Lung (tissue), 12 donors: ENCODE results near the gene CEPT1. TPM values are rescaled to one million over a fixed set of nuclear protein-coding genes. Genes with fewer than 3 reads are reported as not detected.

Experiments
- ATAC-seq: fragments of 200-7000 bp; cut with Tn5 transposase; one replicate; pipeline ENCODE4 v1.9.1; 2020; ENCODE audit warnings: moderate number of reproducible peaks; ENCODE audit not compliant: insufficient read depth, low FRiP score
- DNase-seq, 3 donors: peaks; one replicate each; pipeline ENCODE4 v3.0.0-alpha.2; 2013 to 2017
- H3K27ac ChIP-seq, 2 donors: one replicate each; pipeline ENCODE4 v1.5.1; 2013; ENCODE audit warnings: mild to moderate bottlenecking in 2 of 2, moderate library complexity in 2 of 2, control low read depth in 1 of 2, inconsistent platforms in 1 of 2, low read depth in 1 of 2, low read length in 1 of 2
- H3K27me3 ChIP-seq, 3 donors: one replicate each; pipeline ENCODE4 v1.5.1; 2013; ENCODE audit warnings: low read length in 2 of 3; ENCODE audit not compliant: control insufficient read depth in 3 of 3, insufficient read depth in 3 of 3
- H3K36me3 ChIP-seq, 4 donors: one replicate each; pipeline ENCODE4 v1.5.1; 2013; ENCODE audit warnings: low read length in 4 of 4, mild to moderate bottlenecking in 1 of 4, moderate library complexity in 1 of 4; ENCODE audit not compliant: control insufficient read depth in 4 of 4, insufficient read depth in 4 of 4
- H3K4me1 ChIP-seq, 5 donors: one replicate each; pipeline ENCODE4 v1.5.1; 2013; ENCODE audit warnings: low read length in 5 of 5, mild to moderate bottlenecking in 2 of 5, moderate library complexity in 1 of 5; ENCODE audit not compliant: control insufficient read depth in 5 of 5, insufficient read depth in 5 of 5
- H3K4me3 ChIP-seq: one replicate; pipeline ENCODE4 v1.5.1; 2013; ENCODE audit warnings: mild to moderate bottlenecking, control low read depth, moderate library complexity
- H3K9ac ChIP-seq, 2 donors: one replicate each; pipeline ENCODE4 v1.5.1; 2013; ENCODE audit warnings: low read length in 2 of 2, control low read depth in 1 of 2; ENCODE audit not compliant: insufficient read depth in 1 of 2
- H3K9me3 ChIP-seq, 4 donors: one replicate each; pipeline ENCODE4 v1.5.1; 2013; ENCODE audit warnings: low read length in 3 of 4, mild to moderate bottlenecking in 1 of 4, moderate library complexity in 1 of 4; ENCODE audit not compliant: control insufficient read depth in 4 of 4, insufficient read depth in 3 of 4
- WGBS, 2 donors: extraction: QIAGEN DNeasy Blood & Tissue Kit; methylation state at CpG; one replicate each; pipeline ENCODE4 v1.1.7; 2013; 5-methylcytosine and 5-hydroxymethylcytosine counted together
- polyA plus RNA-seq, 2 donors: library from polyadenylated mRNA; stranded (reverse); fragments of 200-250 nt; gene quantifications; one replicate each; pipeline ENCODE4 v1.2.1, GENCODE V29; 2013
- total RNA-seq, 2 donors: library from RNA; depleted of rRNA in 1 of 2; stranded (reverse); fragments of >200 nt in 1 of 2; gene quantifications; one replicate each; pipeline ENCODE4 v1.2.1, GENCODE V29; 2014 to 2021
- TF ChIP-seq, protein P1 (sequence below): IDR thresholded peaks from 2 replicates; pipeline ENCODE4 v1.5.1; 2012; ENCODE audit warnings: mild to moderate bottlenecking; ENCODE audit errors: control extremely low read depth, extremely low read depth
- donor health status: control.
- donor health status: control.
- donor health status: Bipolar disorder and iron deficiency.
- donor health status: healthy.
- donor health status: DM: yes; HTN: yes; CAD: no.

The CEPT1 gene
- total and polyA plus RNA-seq, 4 donors, result 18.6 to 71.2 (median 26.2) TPM

- WGBS, 2 donors, result 95 to 98% methylated on average over 2 of the region's 2 CpGs
- no peak overlapping the region for H3K9ac ChIP-seq
- TF ChIP-seq, protein P1, sequence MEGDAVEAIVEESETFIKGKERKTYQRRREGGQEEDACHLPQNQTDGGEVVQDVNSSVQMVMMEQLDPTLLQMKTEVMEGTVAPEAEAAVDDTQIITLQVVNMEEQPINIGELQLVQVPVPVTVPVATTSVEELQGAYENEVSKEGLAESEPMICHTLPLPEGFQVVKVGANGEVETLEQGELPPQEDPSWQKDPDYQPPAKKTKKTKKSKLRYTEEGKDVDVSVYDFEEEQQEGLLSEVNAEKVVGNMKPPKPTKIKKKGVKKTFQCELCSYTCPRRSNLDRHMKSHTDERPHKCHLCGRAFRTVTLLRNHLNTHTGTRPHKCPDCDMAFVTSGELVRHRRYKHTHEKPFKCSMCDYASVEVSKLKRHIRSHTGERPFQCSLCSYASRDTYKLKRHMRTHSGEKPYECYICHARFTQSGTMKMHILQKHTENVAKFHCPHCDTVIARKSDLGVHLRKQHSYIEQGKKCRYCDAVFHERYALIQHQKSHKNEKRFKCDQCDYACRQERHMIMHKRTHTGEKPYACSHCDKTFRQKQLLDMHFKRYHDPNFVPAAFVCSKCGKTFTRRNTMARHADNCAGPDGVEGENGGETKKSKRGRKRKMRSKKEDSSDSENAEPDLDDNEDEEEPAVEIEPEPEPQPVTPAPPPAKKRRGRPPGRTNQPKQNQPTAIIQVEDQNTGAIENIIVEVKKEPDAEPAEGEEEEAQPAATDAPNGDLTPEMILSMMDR, result no peak
- no peak overlapping the region for H3K27ac ChIP-seq
- no peak overlapping the region for H3K4me3 ChIP-seq
- H3K4me1 ChIP-seq, result peaks cover 0 to 17% (median 4%) of the 10 kb centered on the region in 5 donors
- no peaks in the 10 kb centered on the region for H3K9me3 ChIP-seq
- H3K36me3 ChIP-seq, result peaks cover 0 to 27% (median 7%) of the 10 kb centered on the region in 4 donors
- DNase-seq (no peak), ATAC-seq (no peak)
- H3K27me3 ChIP-seq, result no peaks in the 10 kb centered on the region
Measured at GRCh38 chr1:111164151-111164550, 24.1 kb downstream of the CEPT1 start.

GRCh38 chr1:111172463-111172862, 32.4 kb downstream of the CEPT1 start:
- ATAC-seq (no peak), DNase-seq (no peak)
- peaks cover 0 to 2% (median 0%) of the 10 kb centered on the region in 4 donors for H3K9me3 ChIP-seq
- no peaks in the 10 kb centered on the region for H3K4me1 ChIP-seq
- no peak overlapping the region for H3K27ac ChIP-seq
- H3K36me3 ChIP-seq, result peaks cover 2 to 35% (median 6%) of the 10 kb centered on the region in 4 donors
- TF ChIP-seq, protein P1, result no peak
- H3K27me3 ChIP-seq, result no peaks in the 10 kb centered on the region
- H3K9ac ChIP-seq, result no peak overlapping the region
- no peak overlapping the region for H3K4me3 ChIP-seq

- no peak for DNase-seq
- H3K9me3 ChIP-seq, result peaks cover 0 to 2% (median 0%) of the 10 kb centered on the region in 4 donors
- TF ChIP-seq, protein P1, result no peak
- no peaks in the 10 kb centered on the region for H3K27me3 ChIP-seq
- no peak for ATAC-seq
- no peak overlapping the region for H3K4me3 ChIP-seq
- peaks cover 2 to 26% (median 6%) of the 10 kb centered on the region in 4 donors for H3K36me3 ChIP-seq
- no peaks in the 10 kb centered on the region for H3K4me1 ChIP-seq
- H3K9ac ChIP-seq, result no peak overlapping the region
- H3K27ac ChIP-seq, result no peak overlapping the region
Measured at GRCh38 chr1:111174070-111174469, 34.0 kb downstream of the CEPT1 start.

- ATAC-seq, result no peak
- TF ChIP-seq, protein P1, result no peak
- H3K27ac ChIP-seq, result no peak overlapping the region
- H3K4me3 ChIP-seq, result no peak overlapping the region
- 88 to 96% methylated on average over 3 of the region's 3 CpGs for WGBS, 2 donors
- DNase-seq, result no peak
- H3K27me3 ChIP-seq, result no peaks in the 10 kb centered on the region
- no peaks in the 10 kb centered on the region for H3K4me1 ChIP-seq
- H3K36me3 ChIP-seq, result peaks cover 2 to 26% (median 6%) of the 10 kb centered on the region in 4 donors
- H3K9me3 ChIP-seq, result peaks cover 0 to 2% (median 0%) of the 10 kb centered on the region in 4 donors
- no peak overlapping the region for H3K9ac ChIP-seq
Measured at GRCh38 chr1:111175349-111175748, 35.3 kb downstream of the CEPT1 start.
